HL-60/S4 treated with phorbol 12-myristate 13-acetate at 8.2 ng/mL for 4 days and 3 days (cell line): Measurements from ENCODE around the gene ANXA7.
"Not testable (repeated sequence)": the region's sequence is repeated elsewhere in the genome, so short reads cannot be mapped to it uniquely, and the experiment has no call there.

ENCODE experiments used
- in situ Hi-C: fragments of 300-500 bp; cut with MboI; formaldehyde crosslinking; loops from 2 replicates; pipeline ENCODE4 v1.15.0; 2022; ENCODE audit warnings: low sequenced_read_pairs

Gene ANXA7

GRCh38 chr10:73408978-73409521 is 4.8 kb downstream of the ANXA7 start:
- in situ Hi-C loops, result no loop called here

- in situ Hi-C loops, result no loop called here
Observed at GRCh38 chr10:73408061-73408460, 5.8 kb downstream of the ANXA7 start.

GRCh38 chr10:73407495-73407894 is 6.4 kb downstream of the ANXA7 start:
- in situ Hi-C loops, result no loop called here

GRCh38 chr10:73406846-73407245 is 7.0 kb downstream of the ANXA7 start:
- in situ Hi-C loops, result no loop called here

DNA sequence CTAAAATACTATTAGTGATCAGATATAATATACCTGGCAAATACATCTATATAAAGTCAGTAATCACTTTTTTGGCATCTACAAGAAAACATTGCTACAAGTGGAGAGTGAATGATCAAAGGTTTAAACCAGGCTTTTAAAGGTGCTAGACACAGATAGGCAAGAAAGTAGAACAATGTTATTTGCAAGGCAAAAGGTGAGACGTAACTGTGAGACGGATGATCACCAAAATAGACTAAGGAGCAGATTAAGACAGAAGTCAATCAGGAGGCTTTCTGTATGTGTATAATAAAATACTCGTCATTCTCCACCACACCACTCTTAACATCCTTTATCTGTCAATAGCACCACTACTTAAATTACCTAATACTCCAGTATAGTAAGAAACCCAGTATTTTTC is 8.3 kb downstream of the ANXA7 start:
- in situ Hi-C loops, result no loop called here

GRCh38 chr10:73404690-73405089 is 9.2 kb downstream of the ANXA7 start:
- in situ Hi-C loops, result no loop called here

- in situ Hi-C loops, result no loop called here
Observed at GRCh38 chr10:73401636-73402035, 12.2 kb downstream of the ANXA7 start.

DNA sequence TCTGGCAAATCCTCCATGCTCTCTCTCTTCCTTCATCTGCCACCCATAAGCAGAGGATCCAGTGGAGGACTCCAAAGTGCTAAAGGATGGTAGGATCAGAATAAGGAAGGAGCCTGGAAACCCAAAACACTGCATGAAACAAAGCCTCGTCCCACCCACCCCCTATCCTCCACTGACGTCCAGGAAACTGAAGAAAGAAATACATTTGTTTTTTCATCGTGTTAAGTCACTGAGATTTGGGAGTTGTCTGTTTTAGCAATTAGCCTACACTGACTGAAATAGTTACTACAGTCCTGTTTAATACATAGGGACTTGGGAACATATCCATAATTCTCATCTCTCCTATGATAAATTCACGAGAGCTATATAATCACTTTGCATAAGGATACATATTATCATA is 14.8 kb downstream of the ANXA7 start:
- in situ Hi-C loops, result no loop called here

GRCh38 chr10:73398024-73398423 is 15.8 kb downstream of the ANXA7 start:
- in situ Hi-C loops, result no loop called here

DNA sequence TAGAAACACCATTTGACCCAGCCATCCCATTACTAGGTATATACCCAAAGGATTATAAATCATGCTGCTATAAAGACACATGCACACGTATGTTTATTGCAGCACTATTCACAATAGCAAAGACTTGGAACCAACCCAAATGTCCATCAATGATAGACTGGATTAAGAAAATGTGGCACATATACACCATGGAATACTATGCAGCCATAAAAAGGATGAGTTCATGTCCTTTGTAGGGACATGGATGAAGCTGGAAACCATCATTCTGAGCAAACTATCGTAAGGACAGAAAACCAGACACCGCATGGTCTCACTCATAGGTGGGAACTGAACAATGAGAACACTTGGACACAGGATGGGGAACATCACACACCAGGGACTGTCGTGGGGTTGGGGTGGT is 19.5 kb downstream of the ANXA7 start:
- in situ Hi-C loops, result not testable (repeated sequence)

DNA sequence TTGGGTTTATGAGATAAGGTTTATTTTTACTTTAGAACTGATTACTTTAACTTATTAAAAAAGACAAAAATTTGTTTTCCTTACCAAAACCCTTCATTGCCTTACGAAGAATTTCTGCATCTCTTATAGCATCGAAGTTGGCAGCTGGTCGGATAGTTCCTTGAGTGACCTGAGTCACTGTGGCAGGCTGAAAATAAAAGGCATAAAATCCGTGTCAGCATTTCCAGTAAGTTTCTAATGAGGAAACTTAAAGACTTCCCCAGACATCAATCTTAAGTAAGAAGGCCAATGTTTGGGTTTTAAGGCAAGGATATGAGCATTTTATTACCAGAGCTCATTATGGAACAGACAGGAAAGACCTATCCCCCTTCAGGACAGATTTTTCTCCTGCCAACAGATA is 25.6 kb downstream of the ANXA7 start:
- in situ Hi-C loops, result no loop called here

GRCh38 chr10:73386583-73386982 is 27.3 kb downstream of the ANXA7 start:
- in situ Hi-C loops, result no loop called here

- in situ Hi-C loops, result no loop called here
Observed at GRCh38 chr10:73379064-73379748, 34.7 kb downstream of the ANXA7 start.

DNA sequence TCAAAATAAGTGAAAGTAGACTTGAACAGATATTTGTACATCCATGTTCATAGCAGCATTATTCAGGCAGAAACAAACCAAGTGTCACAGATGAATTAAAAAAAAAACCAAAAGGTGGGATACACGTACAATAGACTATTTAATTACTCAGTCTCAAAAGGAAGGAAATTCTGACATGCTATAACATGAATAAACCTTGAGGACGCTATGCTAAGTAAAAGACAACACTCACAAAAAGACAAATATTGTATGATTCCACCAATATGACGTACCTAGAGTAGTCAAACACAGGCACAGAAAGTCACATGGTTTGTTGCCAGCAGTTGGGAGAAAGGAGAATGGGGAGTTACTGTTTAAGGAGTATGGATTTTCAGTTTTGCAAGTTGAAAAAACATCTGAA is 37.2 kb downstream of the ANXA7 start:
- in situ Hi-C loops, result no loop called here

DNA sequence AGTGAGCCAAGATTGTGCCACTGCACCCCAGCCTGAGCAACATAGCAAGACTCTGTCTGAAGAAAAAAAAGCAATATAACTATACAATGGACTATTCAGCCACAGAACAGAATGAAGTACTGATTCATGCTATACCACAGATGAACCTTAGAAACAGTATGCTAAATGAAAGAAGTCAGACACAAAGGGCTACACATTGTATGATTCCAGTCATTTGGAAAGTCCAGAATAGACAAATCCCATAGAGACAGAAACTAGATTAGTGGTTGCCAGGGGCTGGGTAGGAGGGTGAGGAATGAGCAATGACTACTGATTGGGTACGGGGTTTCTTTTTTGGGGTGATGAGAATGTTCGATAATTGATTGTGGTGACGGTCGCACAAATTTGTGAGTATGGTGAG is 45.6 kb downstream of the ANXA7 start:
- in situ Hi-C loops, result no loop called here

- in situ Hi-C loops, result no loop called here
Observed at GRCh38 chr10:73366381-73367298, 47.2 kb downstream of the ANXA7 start.

DNA sequence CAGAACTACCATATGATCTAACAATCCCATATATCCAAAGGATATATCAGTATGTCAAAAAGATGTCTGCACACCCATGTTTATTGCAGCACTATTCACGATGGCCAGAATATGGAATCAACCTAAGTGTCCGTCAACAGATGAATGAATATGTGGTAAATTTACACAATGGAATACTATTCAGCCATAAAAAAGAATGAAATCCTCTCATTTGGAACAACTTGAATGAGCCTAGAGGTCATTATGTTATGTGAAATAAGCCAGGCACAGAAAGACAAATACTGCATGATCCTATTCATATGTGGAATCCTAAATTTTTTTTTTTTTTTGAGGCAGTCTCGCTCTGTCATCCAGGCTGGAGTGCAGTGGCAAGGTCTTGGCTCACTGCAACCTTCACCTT is 48.9 kb downstream of the ANXA7 start:
- in situ Hi-C loops, result no loop called here

- in situ Hi-C loops, result no loop called here
Observed at GRCh38 chr10:73359492-73359891, 54.4 kb downstream of the ANXA7 start.

DNA sequence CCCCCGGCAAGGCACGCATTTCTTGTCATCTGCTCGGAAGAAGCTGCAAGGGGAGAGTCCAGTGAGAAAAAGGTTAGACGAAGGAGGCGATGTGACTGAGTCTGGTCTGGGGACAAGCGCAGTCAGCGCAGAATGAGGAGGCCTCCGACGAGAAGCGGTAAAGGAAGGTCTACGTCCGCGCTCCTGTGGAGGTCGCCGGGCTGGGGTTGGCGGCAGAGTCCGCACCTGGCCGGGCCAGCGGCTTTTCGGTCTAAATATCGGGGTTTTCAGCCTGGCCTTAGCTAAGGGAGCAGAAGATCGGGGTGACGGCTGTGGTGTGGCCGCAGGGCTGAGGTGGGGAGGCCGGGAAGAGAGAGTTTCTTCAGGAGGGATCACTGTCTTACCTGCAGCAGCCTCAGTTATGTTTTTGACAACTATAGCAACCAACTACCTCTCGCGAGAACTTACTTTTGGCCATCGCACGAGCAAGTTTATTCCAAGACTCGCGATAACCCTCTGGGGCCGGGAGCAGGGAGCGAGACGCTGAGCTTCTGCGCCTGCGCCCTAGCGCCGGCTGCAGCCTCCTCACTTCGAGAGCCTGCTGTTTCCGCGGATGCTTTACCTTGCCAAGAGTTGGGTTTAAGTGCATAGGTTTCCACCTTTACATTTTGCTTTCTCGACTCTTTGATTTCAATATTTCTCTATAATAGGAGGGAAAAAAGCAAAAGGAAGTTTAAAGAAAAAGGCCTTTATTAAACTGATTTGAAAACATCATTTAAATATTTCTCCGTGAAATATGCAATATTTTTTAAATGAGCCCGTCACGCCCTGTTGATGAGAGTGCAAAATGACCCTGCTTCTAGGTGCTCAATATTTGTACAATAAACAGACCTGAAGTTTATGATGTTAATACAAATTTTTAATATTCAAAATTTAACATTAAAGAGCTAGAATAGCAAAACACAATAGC is 55.3 kb downstream of the ANXA7 start, which contains the start of gene CFAP70:
CFAP70 (minus strand) TSS at position 534 of the 949 bp plus-strand sequence. CDS start 4,068 bp downstream, outside the sequence.
- in situ Hi-C loops, result no loop called here

DNA sequence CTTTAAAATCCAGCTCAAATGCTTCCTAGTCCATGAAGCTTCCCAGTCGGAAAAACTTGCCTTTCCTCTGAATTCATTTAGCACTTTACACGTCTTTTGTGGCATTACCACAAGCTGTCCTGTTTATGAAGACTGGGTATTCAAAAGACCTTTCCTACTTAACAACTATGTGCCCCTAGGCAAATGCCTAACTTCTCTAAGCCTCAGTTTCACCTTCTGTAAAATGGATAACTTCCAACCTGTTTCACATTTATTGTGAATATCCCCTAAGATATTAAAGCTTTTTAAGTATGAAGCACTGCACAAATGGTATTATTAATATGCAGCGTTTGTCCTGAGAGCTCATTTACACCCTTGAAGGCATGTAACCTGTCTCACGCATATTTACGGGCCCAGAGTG is 56.0 kb downstream of the ANXA7 start:
- in situ Hi-C loops, result no loop called here

DNA sequence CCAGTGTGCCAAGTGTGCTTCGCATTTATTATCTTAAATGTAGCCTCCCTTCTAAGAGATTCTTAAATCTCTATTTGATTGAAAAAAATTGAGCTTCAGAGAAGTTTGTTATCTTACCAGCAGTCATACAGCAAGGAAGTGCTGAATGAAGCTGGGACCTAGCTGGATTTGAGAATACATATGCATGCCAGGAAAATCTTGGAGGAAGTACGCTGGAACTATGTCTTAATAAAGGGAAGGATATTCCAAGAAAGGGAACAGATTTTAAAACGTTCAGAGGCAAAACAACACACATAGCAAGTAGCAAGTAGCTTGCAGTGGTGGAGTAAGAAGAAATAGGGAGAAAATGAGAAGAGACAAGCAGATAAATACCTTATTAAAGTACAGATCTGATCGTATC is 56.7 kb downstream of the ANXA7 start:
- in situ Hi-C loops, result no loop called here
